ENCODE results near the gene NRXN3. TPM values are rescaled to one million over a fixed set of nuclear protein-coding genes. Genes with fewer than 3 reads are reported as not detected.

NRXN3 gene
- total RNA-seq, 1 experiment from 2014 or later = not detected

- TF ChIP-seq EZH2 (IDR thresholded peaks at IDR 0.05) (no peak), FOSL1 (IDR thresholded peaks at IDR 0.05; ENCODE audit: low read depth) (no peak), SIN3A (IDR thresholded peaks at IDR 0.05; ENCODE audit: low read depth) (no peak), CTCF (IDR thresholded peaks at IDR 0.05 in 2 of 3, conservative IDR thresholded peaks at IDR 0.05 in 1 of 3; ENCODE audit: borderline replicate concordance in 1 of 3, insufficient read depth in 1 of 3, low read depth in 2 of 3, low read length in 2 of 3) (no peak), EZH2phosphoT487 (IDR thresholded peaks at IDR 0.05; ENCODE audit: borderline replicate concordance) (no peak)
These were observed 612.4 kb downstream of the NRXN3 start (continued) for GRCh38 chr14:78782551-78782950.

GRCh38 chr14:78785265-78785664, 615.1 kb downstream of the NRXN3 start:
- Histone ChIP-seq H2AFZ (ENCODE audit: low read depth, low read length, poor library complexity, severe bottlenecking) (no peak overlapping the region), H4K20me1 (ENCODE audit: insufficient read depth) (no peaks in the 10 kb centered on the region), H3K9me2 (ENCODE audit: insufficient read depth) (no peaks in the 10 kb centered on the region), H3K36me3 (ENCODE audit: control insufficient read depth in 1 of 2, insufficient read depth in 2 of 2, low read length in 2 of 2) (no peaks in the 10 kb centered on the region), H3K4me3 (replicated peaks in 1 of 2; ENCODE audit: low read depth in 1 of 2, low read length in 2 of 2) (no peak overlapping the region), H3K79me2 (ENCODE audit: insufficient read depth, low read length) (no peaks in the 10 kb centered on the region), H3K27ac (ENCODE audit: low read depth, low read length) (no peak overlapping the region), H3K4me1 (ENCODE audit: control insufficient read depth in 1 of 2, insufficient read depth in 2 of 2, low read length in 2 of 2) (no peaks in the 10 kb centered on the region), H3K4me2 (ENCODE audit: low read length) (no peak overlapping the region), H3K9ac (ENCODE audit: low read length) (no peak overlapping the region), H3K27me3 (ENCODE audit: insufficient read depth, low read length) (no peaks in the 10 kb centered on the region), H3K9me3 (ENCODE audit: control insufficient read depth in 1 of 2, insufficient read depth in 1 of 2, low read depth in 1 of 2, low read length in 2 of 2) (peaks cover 0 to 5% of the 10 kb centered on the region in 2 experiments; a peak in 2 of 4 replicates)
- no TSS peak for BruUV-seq (replicated peaks)
- ATAC-seq = no peak
- RAD21 ChIA-PET (ENCODE audit: low non-redundant PET in 1 of 2, low total read pairs in 2 of 2, uncharacterized antibody in 2 of 2, unreplicated experiment in 2 of 2) = no interaction called here
- intact Hi-C loops (cut with micrococcal nuclease) = no loop called here
- TF ChIP-seq ZNF274 (IDR thresholded peaks at IDR 0.05; ENCODE audit: low read depth, low read length) = no peak
- TF ChIP-seq FOSL1 (IDR thresholded peaks at IDR 0.05; ENCODE audit: low read depth) = no peak
- no peak for TF ChIP-seq ELF1 (IDR thresholded peaks at IDR 0.05; ENCODE audit: borderline replicate concordance, low read depth)
- no peak for TF ChIP-seq SP1 (IDR thresholded peaks at IDR 0.05; ENCODE audit: low read depth)
- no peak for TF ChIP-seq ZBTB33 (IDR thresholded peaks at IDR 0.05; ENCODE audit: extremely low read depth, insufficient replicate concordance, low read length)
- TF ChIP-seq RAD21 (IDR thresholded peaks at IDR 0.05; ENCODE audit: low read depth) = no peak
- TF ChIP-seq JUND (IDR thresholded peaks at IDR 0.05) = no peak
- no peak for TF ChIP-seq YY1 (IDR thresholded peaks at IDR 0.05; ENCODE audit: extremely low read depth, insufficient replicate concordance, low read depth, low read length)
- no peak for TF ChIP-seq EZH2phosphoT487 (IDR thresholded peaks at IDR 0.05; ENCODE audit: borderline replicate concordance)
- no peak for TF ChIP-seq SIN3A (IDR thresholded peaks at IDR 0.05; ENCODE audit: low read depth)
- no peak for TF ChIP-seq CEBPB (IDR thresholded peaks at IDR 0.05; ENCODE audit: low read depth)
- TF ChIP-seq MAX (IDR thresholded peaks at IDR 0.05) = no peak
- no peak for TF ChIP-seq POLR2A (IDR thresholded peaks at IDR 0.05; ENCODE audit: borderline replicate concordance, extremely low read depth, insufficient read depth, insufficient read length)
- CTCF ChIA-PET = no interaction called here
- POLR2A ChIA-PET = no interaction called here
- DNase-seq (ENCODE audit: low read depth, low spot score) = no peak

Data from HCT116 (cell line).